Measurements from ENCODE around the gene KIF9.
A peak's percentile ranks its signal among the peaks of the same experiment; 100 is the strongest.
"Not testable (repeated sequence)": the region's sequence is repeated elsewhere in the genome, so short reads cannot be mapped to it uniquely, and the experiment has no call there.

KIF9 gene

GRCh38 chr3:47315069-47315647 lies 32.6 kb upstream of the KIF9 start:
- peak; percentile 3 for DNase-seq (ENCODE audit: low read depth)
- TF ChIP-seq, protein P1, sequence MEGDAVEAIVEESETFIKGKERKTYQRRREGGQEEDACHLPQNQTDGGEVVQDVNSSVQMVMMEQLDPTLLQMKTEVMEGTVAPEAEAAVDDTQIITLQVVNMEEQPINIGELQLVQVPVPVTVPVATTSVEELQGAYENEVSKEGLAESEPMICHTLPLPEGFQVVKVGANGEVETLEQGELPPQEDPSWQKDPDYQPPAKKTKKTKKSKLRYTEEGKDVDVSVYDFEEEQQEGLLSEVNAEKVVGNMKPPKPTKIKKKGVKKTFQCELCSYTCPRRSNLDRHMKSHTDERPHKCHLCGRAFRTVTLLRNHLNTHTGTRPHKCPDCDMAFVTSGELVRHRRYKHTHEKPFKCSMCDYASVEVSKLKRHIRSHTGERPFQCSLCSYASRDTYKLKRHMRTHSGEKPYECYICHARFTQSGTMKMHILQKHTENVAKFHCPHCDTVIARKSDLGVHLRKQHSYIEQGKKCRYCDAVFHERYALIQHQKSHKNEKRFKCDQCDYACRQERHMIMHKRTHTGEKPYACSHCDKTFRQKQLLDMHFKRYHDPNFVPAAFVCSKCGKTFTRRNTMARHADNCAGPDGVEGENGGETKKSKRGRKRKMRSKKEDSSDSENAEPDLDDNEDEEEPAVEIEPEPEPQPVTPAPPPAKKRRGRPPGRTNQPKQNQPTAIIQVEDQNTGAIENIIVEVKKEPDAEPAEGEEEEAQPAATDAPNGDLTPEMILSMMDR (conservative IDR thresholded peaks at IDR 0.05; ENCODE audit: low read length): no peak
- no peak overlapping the region for H3K4me3 ChIP-seq (ENCODE audit: low read length)

GRCh38 chr3:47314056-47314764 lies 31.6 kb upstream of the KIF9 start:
- TF ChIP-seq, protein P1 (conservative IDR thresholded peaks at IDR 0.05; ENCODE audit: low read length): no peak
- H3K4me3 ChIP-seq (ENCODE audit: low read length): no peak overlapping the region
- DNase-seq (ENCODE audit: low read depth): no peak

- H3K4me3 ChIP-seq (ENCODE audit: low read length): no peak overlapping the region
- TF ChIP-seq, protein P1 (conservative IDR thresholded peaks at IDR 0.05; ENCODE audit: low read length): no peak
- no peak for DNase-seq (ENCODE audit: low read depth)
These were observed 30.9 kb upstream of the KIF9 start for GRCh38 chr3:47313341-47314055.

DNA sequence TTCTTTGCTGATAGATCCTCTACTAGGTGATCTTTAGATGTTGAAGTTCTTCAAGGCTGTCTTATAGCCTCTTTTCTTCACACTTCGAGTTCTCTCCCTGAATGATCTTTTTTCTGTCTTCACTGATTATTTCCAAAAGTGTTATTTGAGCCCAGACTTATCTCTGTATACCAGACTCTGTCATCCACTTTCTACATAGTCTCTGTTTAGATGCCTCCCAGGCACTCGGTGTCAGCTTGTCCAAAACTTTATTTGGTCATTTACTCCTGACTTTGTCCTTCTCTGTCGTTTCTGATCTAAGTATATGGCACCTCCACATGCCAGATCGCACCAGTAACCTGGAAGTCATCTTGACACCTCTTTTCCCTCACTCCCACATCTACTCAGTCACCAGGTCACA lies 27.8 kb upstream of the KIF9 start:
- TF ChIP-seq, protein P1 (conservative IDR thresholded peaks at IDR 0.05; ENCODE audit: low read length): no peak
- DNase-seq (ENCODE audit: low read depth): no peak
- H3K4me3 ChIP-seq (ENCODE audit: low read length): no peak overlapping the region

- H3K4me3 ChIP-seq (ENCODE audit: low read length); DNase-seq (ENCODE audit: low read depth): not testable (repeated sequence)
These were observed 26.6 kb upstream of the KIF9 start for GRCh38 chr3:47309231-47309630.

GRCh38 chr3:47306022-47306421 lies 23.4 kb upstream of the KIF9 start:
- no peak for DNase-seq (ENCODE audit: low read depth)
- no peak overlapping the region for H3K4me3 ChIP-seq (ENCODE audit: low read length)
- TF ChIP-seq, protein P1 (conservative IDR thresholded peaks at IDR 0.05; ENCODE audit: low read length): no peak

DNA sequence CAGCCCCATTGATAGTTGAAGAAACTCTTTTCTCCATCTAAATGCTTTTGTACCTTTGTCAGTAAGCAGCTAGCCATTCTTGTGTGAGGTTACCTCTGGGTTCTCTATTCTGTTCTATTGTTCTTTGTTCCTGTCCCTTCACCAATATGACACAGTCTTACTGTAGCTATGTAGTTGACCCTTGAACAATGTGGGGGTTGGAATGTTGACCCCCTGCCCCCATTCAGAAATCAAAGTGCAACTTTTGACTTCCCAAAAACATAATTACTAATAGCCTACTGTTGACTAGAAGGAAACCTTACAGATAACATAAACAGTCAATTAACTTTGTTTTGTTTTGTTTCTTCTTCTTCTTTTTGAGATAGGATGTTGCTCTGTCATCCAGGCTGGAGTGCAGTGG lies 18.9 kb upstream of the KIF9 start:
- DNase-seq (ENCODE audit: low read depth): no peak
- TF ChIP-seq, protein P1 (conservative IDR thresholded peaks at IDR 0.05; ENCODE audit: low read length): no peak
- no peak overlapping the region for H3K4me3 ChIP-seq (ENCODE audit: low read length)
